ENCODE data around the gene E2F8. TPM values are rescaled to one million over a fixed set of nuclear protein-coding genes. Genes with fewer than 3 reads are reported as not detected.
A peak's percentile ranks its signal among the peaks of the same experiment; 100 is the strongest.

The E2F8 gene
- total RNA-seq, 1 experiment from 2014 or later = 18.4 TPM

DNA sequence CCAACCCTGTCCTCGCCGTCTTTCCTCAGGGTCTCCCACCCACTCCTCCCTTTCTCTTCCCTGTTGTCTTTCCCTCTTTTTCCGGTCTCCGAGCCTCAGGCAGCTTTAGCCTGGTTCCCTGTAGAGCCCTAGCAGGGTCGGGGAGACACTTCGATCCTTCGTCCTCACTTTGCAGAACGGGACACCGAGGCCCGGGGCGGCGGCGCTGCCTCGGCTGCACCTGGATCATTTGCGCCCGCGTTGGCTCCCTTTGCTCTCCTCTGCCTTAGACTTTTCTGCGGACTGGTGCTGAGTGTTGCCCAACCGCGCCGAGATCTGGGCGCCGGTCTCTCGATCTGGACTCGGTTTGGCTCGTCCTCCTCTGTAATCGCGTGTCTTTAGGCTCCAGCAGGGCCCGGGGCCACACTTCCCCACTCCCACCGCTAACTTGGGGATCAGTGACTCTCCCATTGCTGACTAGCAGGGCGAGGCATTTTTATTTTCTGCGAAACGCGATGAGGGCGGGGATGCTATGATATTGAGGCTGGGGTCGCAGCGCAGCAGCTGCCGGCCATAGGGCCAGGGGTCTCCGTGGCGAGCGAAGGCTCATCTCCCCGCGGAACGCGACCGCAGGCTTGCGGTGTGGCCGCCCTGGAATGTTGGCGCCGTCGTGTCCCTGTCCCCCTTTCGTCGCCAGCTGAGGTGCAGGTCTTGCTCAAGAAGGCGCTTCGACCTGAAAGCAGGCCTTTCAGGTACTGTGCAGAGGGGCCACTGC lies 1.6 kb upstream of the E2F8 start:
- no peak for TF ChIP-seq ZFX (IDR thresholded peaks at IDR 0.05)
- no peak for TF ChIP-seq POLR2AphosphoS5 (IDR thresholded peaks at IDR 0.05; ENCODE audit: low read depth, low read length)
- no peak for TF ChIP-seq SP1 (IDR thresholded peaks at IDR 0.05; ENCODE audit: low read depth)
- peaks cover 22% of the 10 kb centered on the region for H3K79me2 ChIP-seq (ENCODE audit: insufficient read depth, low read length)
- H3K27me3 ChIP-seq (ENCODE audit: insufficient read depth, low read length) = no peaks in the 10 kb centered on the region
- 0 out of 2 replicates have a peak overlapping the region, but pooled peaks have one; percentile 27 for H3K27ac ChIP-seq (ENCODE audit: low read depth, low read length)
- H3K4me3 ChIP-seq (replicated peaks in 1 of 2; ENCODE audit: low read depth in 1 of 2, low read length in 2 of 2) = peak overlapping the region; percentile 66 to 94
- H3K9ac ChIP-seq (ENCODE audit: low read length) = peak overlapping the region; percentile 90
- DNase-seq (ENCODE audit: low read depth, low spot score) = no peak
- no peak for ATAC-seq
- no peak overlapping the region for H2AFZ ChIP-seq (ENCODE audit: low read depth, low read length, poor library complexity, severe bottlenecking)
- intact Hi-C loops (cut with micrococcal nuclease) = no loop called here
- ChIA-PET POLR2A (no interaction called here), RAD21 (ENCODE audit: low non-redundant PET in 1 of 2, low total read pairs in 2 of 2, uncharacterized antibody in 2 of 2, unreplicated experiment in 2 of 2) (no interaction called here), CTCF (no interaction called here)
- TSS peak; percentile 54 for BruUV-seq (replicated peaks)
- H4K20me1 ChIP-seq (ENCODE audit: insufficient read depth) = no peaks in the 10 kb centered on the region
- no peaks in the 10 kb centered on the region for H3K9me2 ChIP-seq (ENCODE audit: insufficient read depth)
- no peaks in the 10 kb centered on the region for H3K9me3 ChIP-seq (ENCODE audit: control insufficient read depth in 1 of 2, insufficient read depth in 1 of 2, low read depth in 1 of 2, low read length in 2 of 2)
- peaks cover 10 to 46% of the 10 kb centered on the region in 2 experiments for H3K4me1 ChIP-seq (ENCODE audit: control insufficient read depth in 1 of 2, insufficient read depth in 2 of 2, low read length in 2 of 2)
- peaks cover 0 to 8% of the 10 kb centered on the region in 2 experiments; a peak in 1 of 4 replicates for H3K36me3 ChIP-seq (ENCODE audit: control insufficient read depth in 1 of 2, insufficient read depth in 2 of 2, low read length in 2 of 2)
- peak overlapping the region; percentile 83 for H3K4me2 ChIP-seq (ENCODE audit: low read length)

DNA sequence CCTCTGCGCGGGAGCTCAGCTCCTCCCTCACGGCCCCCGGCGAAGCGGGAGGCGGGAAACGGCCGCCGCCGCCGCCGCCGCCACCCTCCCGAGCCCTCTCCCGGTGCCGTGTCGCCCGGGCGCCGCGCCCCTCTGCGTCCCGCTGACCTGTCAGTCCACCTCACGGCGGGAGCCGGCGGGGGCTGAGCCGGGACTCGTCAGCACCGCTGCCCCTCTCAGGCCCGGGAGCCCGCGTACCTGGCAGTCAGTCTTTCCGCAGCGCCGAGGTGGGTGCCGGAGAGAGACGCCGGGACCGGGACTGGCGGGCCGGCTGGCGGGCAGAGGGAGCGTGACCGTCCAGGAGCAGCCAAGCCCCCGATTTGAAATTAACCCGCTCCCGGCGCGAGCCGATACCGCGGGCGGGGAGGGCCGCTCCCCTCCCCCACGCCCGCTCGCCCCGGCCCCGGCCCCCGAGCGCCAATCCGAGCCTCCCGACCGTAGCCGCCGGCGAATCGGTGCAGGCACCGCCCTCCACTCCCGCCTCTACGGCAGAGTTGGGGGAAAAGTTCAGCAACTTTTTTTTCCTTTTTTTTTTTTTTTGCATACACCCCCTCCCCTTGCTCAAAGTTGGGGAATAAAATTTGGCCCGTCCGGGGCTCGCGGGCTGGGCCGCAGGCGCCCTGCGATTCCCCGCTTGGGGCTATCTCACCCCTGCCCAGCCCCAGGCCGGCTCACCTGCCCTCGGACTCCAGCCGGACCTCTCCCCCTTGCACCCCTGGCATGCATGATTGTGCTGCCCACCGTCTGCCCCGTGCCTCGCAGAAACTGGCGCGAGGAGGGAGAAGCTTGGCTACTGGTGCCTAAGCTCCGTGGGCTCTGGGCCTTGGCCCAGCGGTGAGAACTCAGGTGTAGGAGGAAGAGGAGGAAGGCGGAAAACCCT lies 774 bp upstream of the E2F8 start:
- Histone ChIP-seq H3K27ac (ENCODE audit: low read depth, low read length) (peak overlapping the region; percentile 61), H3K36me3 (ENCODE audit: control insufficient read depth in 1 of 2, insufficient read depth in 2 of 2, low read length in 2 of 2) (peaks cover 0 to 16% of the 10 kb centered on the region in 2 experiments; a peak in 1 of 4 replicates), H3K4me3 (replicated peaks in 1 of 2; ENCODE audit: low read depth in 1 of 2, low read length in 2 of 2) (peak overlapping the region; percentile 66 to 94), H3K9me2 (ENCODE audit: insufficient read depth) (no peaks in the 10 kb centered on the region), H3K4me1 (ENCODE audit: control insufficient read depth in 1 of 2, insufficient read depth in 2 of 2, low read length in 2 of 2) (peaks cover 10 to 46% of the 10 kb centered on the region in 2 experiments), H3K9me3 (ENCODE audit: control insufficient read depth in 1 of 2, insufficient read depth in 1 of 2, low read depth in 1 of 2, low read length in 2 of 2) (no peaks in the 10 kb centered on the region), H2AFZ (ENCODE audit: low read depth, low read length, poor library complexity, severe bottlenecking) (peak overlapping the region; percentile 22), H3K27me3 (ENCODE audit: insufficient read depth, low read length) (no peaks in the 10 kb centered on the region), H4K20me1 (ENCODE audit: insufficient read depth) (no peaks in the 10 kb centered on the region), H3K9ac (ENCODE audit: low read length) (peak overlapping the region; percentile 90), H3K4me2 (ENCODE audit: low read length) (peak overlapping the region; percentile 83), H3K79me2 (ENCODE audit: insufficient read depth, low read length) (peaks cover 22% of the 10 kb centered on the region)
- ChIA-PET POLR2A (no interaction called here), RAD21 (ENCODE audit: low non-redundant PET in 1 of 2, low total read pairs in 2 of 2, uncharacterized antibody in 2 of 2, unreplicated experiment in 2 of 2) (no interaction called here), CTCF (interaction anchor here (0.6 kb wide), 1 partner anchor 170 kb away, joined by 3 read pairs; no protein-coding TSS in a partner anchor)
- BruUV-seq (replicated peaks) = no TSS peak
- intact Hi-C loops (cut with micrococcal nuclease) = loop anchor here (2.0 kb wide), 2 partner anchors 125 to 165 kb away; partner anchors contain the start of gene ZDHHC13
- TF ChIP-seq EZH2phosphoT487 (IDR thresholded peaks at IDR 0.05; ENCODE audit: borderline replicate concordance) = no peak
- TF ChIP-seq ZFX (IDR thresholded peaks at IDR 0.05) = peak; percentile 39; the same call in 1 of the 2 replicates
- DNase-seq (ENCODE audit: low read depth, low spot score) (no peak), ATAC-seq (peak; percentile 71)

Measured in HCT116 (cell line).